ENCODE measurements around the gene LRRC37A. TPM values are rescaled to one million over a fixed set of nuclear protein-coding genes. Genes with fewer than 3 reads are reported as not detected.
"Not testable (repeated sequence)": the region's sequence is repeated elsewhere in the genome, so short reads cannot be mapped to it uniquely, and the experiment has no call there.

LRRC37A gene
- total RNA-seq (2014; rRNA removed), result 0.34 and 0.64 TPM in 2 replicates
- polyA plus RNA-seq (2012), result 0.70 TPM

DNA sequence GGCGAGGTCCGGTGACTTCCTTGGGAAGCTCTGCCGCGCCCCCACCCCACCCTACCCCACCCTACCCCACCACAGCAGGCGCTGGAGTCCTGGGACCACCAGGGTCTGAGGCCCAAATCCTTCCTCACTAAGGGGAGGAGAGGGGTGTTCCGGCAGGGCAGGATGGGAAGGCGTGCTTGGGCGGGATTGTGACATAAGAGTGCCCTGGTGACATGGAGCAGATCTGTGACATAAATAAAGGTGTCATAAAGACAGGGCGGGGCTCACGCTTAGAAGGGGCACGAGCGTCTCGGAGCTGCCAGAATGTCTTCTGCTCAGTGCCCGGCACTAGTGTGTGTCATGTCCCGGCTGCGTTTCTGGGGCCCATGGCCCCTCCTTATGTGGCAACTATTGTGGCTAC, at the start of gene LRRC37A:
TSS of gene LRRC37A (plus strand) at position 301 of the 400 bp plus-strand sequence. CDS start at position 304, 3 bp downstream.
- not testable (repeated sequence) for DNase-seq (ENCODE audit: low read depth)

DNA sequence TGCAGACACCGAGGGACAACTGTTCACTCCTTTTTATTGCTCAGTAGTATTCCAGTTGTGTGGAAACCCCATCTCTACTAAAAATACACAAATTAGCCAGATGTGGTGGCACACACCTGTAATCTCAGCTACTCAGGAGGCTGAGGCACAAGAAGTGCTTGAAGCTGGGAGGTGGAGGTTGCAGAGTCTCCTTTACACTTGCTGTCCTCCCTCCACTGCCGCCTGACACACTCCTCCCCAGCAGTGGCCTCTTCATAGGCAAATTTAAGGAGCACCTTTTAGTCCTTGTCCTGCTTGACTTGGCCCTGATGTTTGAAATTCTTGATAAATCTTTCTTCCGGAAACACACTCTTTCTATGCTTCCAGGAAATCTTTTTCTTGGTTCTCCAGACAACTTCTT, 45.8 kb upstream of the LRRC37A start:
- DNase-seq (ENCODE audit: low read depth), result not testable (repeated sequence)

DNA sequence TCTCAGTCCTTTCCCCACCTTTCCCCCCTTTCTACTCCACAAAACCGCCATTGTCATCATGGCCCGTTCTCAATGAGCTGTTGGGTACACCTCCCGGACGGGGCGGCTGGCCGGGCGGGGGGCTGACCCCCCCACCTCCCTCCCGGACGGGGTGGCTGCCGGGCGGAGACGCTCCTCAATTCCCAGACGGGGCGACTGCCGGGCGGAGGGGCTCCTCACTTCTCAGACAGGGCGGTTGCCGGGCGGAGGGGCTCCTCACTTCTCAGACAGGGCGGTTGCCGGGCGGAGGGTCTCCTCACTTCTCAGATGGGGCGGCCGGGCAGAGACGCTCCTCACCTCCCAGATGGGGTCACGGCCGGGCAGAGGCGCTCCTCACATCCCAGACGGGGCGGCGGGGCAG, 42.1 kb upstream of the LRRC37A start:
- DNase-seq (ENCODE audit: low read depth), result not testable (repeated sequence)

DNA sequence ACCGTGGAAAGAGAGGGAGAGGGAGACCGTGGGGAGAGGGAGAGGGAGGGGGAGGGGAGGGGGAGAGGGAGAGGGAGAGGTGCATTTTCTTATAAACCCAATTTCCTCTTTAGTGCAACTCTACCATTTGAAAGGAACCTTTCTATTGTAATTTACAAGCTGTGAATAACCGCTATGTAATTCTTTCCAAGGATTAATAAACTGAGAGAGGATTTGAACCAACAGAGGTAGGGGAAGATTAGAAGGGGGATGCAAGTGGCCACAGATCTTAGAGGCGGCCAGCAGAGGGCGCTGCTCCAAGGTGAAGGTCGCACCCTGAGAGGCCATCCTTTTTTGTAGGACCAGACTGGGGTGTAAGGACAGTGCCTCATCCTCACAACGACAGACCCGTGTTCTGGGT, 41.2 kb upstream of the LRRC37A start:
- peak; percentile 26 for DNase-seq (ENCODE audit: low read depth)

DNA sequence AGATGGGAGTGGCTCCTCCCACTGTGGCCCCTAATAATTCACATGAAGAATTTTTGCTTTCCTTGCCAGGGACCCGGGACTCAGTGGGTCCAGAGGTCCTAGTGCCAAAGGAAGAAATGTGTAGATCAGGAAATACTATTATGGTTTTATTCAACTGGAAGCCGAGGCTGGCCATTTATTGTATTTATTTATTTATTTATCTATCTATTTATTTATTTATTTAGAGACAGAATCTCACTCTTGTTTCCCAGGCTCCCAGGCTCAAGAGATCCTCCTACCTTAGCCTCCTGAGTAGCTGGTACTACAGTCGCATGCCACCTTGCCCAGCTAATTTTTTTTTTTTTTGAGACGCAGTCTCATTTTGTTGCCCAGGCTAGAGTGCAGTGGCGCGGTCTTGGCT, 40.7 kb upstream of the LRRC37A start:
- DNase-seq (ENCODE audit: low read depth), result not testable (repeated sequence)

DNA sequence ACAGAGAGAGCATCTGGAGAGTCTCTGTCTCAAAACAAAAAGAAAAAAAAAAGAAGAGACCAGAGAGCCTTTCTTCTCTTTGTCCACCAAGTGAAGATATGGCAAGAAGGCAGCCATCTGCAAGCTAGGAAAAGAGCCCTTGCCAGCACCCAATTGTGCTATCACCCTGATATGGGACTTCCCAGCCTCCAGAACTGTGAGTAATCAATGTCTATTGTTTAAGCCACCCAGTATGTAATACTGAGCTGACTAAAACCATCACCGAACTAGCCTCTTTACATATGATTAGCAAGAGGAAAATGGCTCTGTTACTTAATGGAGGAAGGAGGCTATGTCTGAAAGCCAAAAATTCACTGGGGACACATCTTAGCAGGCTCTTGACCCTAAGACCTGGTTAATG, 38.6 kb upstream of the LRRC37A start:
- not testable (repeated sequence) for DNase-seq (ENCODE audit: low read depth)

DNA sequence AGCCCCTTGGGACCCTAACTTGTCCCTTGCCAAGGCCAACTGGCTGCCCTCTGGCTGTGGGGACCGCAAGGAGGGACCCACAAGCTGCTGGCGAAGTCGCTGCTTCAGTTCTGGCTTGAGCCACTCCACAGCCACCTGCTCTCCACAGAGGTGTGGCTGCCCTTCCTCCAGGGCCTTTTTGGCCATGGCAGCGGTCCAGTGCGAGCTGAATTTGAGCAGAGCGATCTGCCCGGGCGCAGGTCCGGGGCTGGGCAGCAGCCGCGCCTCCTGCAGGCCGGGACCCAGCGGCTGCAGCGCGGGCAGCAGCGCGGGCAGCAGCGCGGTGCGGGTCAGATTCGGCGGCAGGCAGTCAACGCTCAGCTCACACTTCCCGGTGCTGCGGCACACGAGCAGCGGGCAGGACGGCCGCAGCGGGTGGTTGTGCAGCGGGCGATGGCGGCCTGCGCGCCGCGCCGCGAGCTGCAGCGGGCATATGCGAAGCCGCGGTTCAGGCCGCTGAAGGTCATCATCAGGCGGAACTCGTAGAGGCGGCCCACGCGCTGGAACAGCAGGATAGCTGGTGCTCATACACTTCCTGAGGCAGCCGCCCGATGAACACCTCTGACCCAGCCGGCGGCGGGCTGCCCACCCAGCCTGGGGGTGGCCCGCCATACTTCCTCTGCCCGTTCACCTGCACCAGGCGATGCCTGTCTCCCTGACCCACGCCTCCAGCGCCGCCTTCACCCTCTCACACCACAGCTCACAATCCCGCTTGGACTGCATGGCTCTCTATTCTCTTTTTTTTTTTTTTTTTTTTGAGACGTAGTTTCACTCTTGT, 34.9 kb upstream of the LRRC37A start:
- DNase-seq (ENCODE audit: low read depth), result not testable (repeated sequence)

DNA sequence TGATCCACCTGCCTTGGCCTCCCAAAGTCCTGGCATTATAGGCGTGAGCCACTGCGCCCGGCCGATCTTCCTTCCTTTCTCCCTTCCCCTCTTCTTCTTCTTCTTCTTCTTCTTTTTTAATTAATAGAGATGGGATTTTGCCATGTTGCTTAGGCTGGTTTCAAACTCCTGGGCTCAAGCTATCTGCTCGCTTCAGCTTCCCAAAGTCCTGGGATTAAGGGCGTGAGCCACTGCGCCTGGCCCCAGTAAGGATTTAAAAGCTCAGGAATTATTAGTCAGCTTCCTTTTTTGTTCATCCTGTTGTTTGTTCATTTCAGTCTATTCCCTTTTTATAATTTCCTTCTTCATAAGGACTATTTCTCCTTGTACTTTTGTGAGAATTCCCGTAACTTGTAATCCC, 32.7 kb upstream of the LRRC37A start:
- DNase-seq (ENCODE audit: low read depth), result no peak

DNA sequence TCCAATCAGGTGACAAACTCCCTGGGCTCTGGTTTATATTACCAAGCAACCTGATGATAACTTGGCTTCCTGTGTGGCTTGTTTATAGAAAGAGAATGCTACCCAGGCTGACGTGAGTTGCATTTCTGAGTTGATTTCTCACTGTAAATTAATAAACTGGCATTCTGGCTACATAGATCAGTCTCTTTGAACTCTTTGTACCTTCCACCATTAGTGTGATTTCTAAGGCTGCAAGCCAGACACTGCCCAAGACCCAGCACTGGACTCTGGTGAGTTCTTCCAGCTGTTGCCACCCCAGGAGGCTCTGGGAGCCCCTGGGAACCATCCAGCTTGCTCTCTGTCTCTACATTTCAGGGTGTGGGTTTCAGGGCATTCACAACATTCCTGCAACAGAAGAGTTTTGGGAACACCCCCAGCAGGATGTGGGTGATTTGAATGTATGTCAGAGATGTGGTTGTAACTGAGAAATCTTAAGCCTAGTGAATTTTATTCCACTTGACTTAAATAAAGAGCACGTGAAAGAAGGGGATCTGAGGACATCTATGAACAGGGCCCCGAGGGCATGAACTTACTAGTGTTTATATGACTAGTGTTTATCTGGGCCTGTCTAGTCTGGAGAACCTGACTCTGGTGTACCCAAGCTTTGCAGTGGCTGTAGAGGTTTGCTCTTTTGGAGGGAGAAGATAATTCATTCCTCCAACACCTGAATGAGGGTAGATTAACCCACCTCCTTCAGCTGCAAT, 30.3 kb upstream of the LRRC37A start:
- peak; percentile 74 for DNase-seq (ENCODE audit: low read depth)

DNA sequence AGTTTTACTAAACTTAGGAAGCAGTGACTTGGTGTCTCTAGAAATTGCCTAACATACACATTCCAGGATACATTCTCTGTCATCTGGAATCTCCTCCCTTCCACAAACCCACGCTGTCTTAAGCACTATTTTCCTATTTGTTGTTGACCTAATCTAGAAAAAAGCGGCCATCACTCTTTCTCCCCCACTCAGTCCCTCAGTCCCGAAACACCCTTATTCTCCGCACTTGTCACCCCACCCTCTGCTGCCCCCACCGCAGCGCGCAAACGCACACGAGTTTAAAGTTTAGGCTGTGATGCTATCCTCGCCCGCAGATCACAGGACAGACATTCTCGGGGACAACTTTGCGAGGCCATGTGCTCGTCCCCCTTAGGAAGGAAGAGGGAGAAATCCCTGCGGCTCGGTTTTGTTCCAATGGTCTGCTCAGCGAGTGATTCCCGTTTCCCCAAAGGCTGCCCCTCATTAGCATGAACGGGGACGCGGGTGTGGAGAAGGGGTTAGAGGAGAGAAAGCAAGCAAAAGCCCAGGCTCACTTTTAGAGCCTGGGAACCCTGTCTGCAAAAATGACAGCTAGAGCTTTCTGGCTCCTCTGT, 28.8 kb upstream of the LRRC37A start:
- DNase-seq (ENCODE audit: low read depth), result not testable (repeated sequence)

DNA sequence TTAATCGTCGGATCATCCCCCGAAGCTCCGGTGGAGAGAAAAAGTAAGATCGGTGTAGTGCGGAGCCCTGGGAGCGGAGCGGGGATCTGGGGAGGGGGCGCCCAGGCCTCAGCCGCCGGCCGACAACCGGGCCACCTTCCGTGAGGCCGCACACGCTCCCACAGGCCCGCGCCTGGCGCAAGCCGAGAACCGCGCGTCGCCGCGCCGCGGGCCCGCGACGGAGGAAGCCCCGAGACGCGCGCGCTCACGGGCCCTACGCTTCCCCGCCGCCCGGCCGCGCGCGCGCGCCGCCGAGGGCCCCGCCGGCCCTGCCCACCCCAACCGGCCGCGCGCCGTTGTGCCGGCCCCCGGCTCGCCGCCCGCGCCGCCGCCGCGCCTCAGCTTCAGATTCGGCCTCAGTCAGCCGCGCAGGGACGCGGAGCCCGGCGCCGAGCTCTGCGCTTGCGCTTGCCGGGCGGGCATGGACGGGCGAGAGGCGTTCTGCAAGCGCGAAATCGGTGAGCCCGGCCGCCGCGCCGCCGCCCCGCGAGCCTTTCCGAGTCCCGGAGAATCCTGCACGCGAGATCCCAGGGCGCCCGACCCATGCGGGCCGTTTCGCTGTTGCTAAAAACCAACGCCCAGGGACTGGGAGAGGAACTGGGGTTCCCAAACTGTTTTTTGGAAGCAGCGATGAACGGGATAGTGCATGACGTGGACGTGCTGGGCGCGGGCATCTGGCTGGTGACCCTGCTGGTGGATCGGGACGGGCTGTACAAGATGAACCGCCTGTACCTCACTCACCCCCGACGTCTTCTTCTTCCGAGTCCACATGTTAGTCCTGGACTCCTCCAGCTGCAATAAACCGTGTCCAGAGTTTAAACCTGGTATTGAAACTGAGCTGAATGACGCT, 28.0 kb upstream of the LRRC37A start:
- DNase-seq (ENCODE audit: low read depth), result peak; percentile 80

DNA sequence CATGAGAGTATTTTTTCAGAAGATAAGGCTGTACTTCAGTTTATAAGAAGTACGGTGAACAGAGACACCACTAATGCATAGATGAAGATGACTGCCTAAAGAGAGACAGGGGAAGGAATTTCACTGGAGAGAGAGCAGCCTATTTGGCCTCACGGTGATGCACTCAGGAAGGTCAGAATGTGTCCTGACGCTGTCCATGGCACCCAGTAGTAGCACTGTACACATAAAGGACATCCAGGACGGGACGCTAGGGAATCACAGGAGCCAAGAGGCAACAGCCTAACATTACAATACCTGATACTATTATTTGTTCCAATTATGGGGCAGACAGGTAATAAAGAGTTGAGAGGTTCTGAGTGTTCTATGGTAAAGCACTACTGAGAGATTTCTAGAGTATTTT, 24.9 kb upstream of the LRRC37A start:
- no peak for DNase-seq (ENCODE audit: low read depth)

DNA sequence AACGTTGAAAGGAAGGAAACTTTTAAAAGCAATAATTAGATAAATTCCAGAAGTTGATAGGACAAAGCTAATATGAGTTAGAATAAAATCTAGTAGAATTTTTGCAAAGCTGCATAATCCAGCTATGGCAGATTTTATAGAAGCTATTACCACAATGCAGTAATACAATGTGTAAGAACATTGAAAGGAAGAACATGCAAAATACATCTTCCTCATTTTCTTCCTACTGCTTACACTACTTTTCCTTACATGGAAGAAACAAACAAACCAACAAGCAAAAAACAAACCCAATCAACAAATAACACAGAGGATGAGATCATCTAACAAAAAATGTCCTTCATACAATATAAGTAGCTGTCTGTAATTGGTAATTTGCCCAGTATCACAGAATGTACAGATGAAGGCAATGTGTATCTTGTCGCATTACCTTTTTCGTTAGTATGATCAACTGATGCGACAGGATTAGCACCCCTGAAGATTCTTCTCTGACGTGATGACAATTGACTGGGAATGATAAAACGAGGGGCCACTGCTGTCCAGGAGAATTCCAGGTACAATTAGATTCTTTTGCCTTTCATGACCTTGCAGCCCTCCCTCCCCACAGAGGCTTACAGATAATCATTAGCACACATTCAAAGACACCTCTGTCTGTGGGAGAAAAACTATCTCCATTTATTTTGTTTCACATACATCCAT, 21.2 kb upstream of the LRRC37A start:
- DNase-seq (ENCODE audit: low read depth), result no peak

DNA sequence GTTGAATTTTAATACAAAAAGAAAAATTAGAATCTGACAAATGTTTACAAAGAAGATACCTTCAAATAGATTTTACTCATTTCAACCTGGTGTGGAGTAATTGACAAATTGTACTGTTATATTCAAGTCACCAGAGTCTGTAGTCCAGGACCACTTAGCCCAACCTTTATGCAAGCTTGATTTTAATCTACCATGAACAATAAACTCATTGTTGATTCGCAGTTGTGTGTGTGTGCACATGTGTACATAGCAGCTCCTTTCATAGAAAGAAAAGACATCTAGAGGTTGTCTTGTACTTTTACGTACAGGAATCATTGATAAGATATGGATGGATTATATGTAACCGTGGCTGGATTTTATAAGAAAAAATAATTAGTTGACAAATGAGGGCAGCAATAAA, 20.7 kb upstream of the LRRC37A start:
- no peak for DNase-seq (ENCODE audit: low read depth)

DNA sequence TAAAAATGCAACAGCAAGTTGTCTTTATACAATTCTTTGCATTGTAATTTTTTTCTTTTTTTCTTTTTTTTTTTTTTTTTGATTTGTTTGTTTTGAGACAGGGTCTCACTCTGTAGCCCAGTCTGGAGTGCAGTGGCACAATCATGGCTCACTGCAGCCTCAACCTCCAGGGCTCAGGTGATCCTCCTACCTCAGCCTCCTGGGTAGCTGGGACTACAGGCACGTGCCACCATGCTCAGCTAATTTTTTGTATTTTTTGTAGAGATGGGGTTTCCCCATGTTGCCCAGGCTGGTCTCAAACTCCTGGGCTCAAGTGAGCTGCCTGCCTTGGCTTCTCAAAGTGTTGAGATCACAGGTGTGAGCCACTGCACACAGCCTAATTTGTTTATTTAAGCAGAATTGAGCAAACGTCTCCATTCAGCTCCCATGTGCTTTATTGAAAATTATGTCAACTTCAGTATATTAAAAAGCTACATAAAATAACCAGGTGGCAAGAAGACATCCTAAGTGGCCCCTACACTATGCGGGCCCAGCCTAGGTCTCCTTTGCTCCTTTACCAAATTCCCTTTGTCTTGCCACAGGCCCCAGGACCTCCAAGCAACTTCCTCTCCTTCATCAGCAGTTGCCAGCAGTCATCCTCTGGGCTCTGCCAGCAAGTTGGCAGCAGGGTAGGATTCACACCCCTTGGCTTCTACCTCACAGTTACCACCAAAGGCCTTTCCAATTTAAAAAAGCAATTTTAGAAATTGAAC, 18.0 kb upstream of the LRRC37A start:
- not testable (repeated sequence) for DNase-seq (ENCODE audit: low read depth)

DNA sequence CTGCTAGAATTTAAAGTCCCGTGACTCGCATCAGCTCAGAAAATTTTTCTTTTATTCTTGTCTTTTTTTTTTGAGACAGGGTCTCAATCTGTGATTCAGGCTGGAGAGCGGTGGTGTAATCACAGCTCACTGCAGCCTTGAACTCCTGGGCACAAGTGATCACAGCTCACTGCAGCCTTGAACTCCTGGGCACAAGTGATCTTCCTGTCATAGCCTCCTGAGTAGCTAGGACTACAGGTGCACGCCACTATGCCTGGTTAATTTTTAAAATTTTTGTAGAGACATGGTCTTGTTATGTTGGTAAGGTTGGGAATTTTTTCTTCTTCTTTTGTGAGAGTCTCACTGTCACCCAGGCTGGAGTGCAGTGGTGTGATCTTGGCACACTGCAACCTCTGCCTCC, 13.6 kb upstream of the LRRC37A start:
- not testable (repeated sequence) for DNase-seq (ENCODE audit: low read depth)

DNA sequence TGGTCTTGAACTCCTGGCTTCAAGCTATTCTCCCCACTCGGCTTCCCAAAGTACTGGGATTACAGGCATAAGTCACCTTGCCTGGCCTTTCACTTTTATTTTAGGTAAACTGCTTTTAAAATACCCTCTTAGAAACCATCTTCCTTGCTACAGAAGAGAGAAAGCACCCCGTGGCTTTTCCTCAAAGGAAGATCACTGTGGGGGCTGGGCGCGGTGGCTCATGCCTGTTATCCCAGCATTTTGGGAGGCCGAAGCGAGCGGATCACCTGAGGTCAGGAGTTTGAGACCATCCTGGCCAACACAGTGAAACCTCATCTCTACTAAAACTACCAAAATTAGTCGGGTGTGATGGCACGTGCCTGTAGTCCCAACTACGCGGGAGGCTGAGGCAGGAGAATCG, 12.3 kb upstream of the LRRC37A start:
- DNase-seq (ENCODE audit: low read depth), result not testable (repeated sequence)

DNA sequence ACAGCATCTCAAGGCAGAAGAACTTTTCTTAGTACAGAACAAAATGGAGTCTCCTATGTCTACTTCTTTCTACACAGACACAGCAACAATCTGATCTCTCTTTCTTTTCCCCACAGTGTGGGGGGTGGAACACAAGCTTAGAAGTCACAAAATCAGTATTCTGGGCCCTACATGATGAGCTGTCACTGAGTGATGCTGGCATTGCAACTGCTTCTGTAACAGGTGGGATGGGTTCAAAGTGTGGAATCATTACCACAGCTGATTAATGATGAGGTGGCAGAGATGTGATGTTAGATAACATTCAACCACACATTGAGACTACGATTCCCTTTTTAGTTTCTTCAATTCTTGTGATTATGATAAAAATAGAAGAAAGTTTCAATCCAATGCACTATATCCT, 10.5 kb upstream of the LRRC37A start:
- DNase-seq (ENCODE audit: low read depth), result peak; percentile 79

DNA sequence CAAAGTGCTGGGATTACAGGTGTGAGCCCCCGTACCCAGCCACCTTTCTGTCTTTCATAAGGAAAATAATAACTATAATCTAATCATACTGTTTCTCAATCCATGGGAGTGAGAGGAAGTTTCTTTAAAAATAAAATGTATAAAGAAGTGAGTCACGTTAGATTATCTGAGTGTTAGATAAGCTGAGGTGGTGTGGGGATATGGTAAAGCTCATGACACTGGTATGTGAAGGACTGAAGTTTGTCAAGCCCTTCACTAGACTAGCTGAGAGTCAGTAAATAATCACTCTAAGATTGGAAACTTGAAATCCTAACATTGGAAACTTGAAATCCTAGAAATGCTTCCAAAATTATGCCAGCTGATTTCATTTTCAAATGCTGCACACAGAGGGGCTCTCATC, 9.4 kb upstream of the LRRC37A start:
- not testable (repeated sequence) for DNase-seq (ENCODE audit: low read depth)

DNA sequence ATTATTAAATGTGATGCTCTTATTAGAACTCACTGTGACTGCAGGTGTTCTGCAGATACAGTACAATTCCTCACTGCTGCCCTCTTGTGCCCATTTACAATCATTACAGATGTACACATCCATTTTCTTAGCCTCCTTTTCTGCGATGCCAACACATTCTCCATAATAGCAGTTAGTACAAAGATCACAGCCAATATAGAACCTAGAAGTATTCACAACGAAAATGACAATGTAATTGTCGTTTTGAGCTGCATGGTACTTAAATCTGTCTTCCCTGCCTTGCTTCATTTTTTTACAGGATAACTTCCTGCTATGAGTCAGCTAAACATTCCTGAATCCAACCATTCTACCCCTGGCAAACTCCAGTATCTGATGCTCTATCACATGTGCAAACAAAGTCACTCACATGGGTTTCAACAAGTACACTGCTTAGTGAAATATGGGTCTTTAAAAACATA, 8.1 kb upstream of the LRRC37A start:
- DNase-seq (ENCODE audit: low read depth), result peak; percentile 51

Measured in LHCN-M2 (cell line).